ENCODE data around the gene IL17RE. TPM values are rescaled to one million over a fixed set of nuclear protein-coding genes. Genes with fewer than 3 reads are reported as not detected.

Gene IL17RE
- total RNA-seq, 4 donors from 2014 or later = 49.2 to 116 (median 77.8) TPM

GRCh38 chr3:9906480-9906879 lies 3.8 kb downstream of the IL17RE start:
- Histone ChIP-seq H3K9me3 (no peaks in the 10 kb centered on the region), H3K4me3 (no peak overlapping the region), H3K27me3 (no peaks in the 10 kb centered on the region), H3K27ac (no peak overlapping the region), H3K36me3 (peaks cover 33% of the 10 kb centered on the region), H3K4me1 (peaks cover 38% of the 10 kb centered on the region)
- WGBS = 77% methylated on average over 5 of the region's 5 CpGs
- DNase-seq (ENCODE audit: low spot score in 2 of 2) = no peak
- no peak for TF ChIP-seq CTCF (IDR thresholded peaks at IDR 0.05)
- no peak for TF ChIP-seq POLR2AphosphoS5 (IDR thresholded peaks at IDR 0.05)
- TF ChIP-seq POLR2A (IDR thresholded peaks at IDR 0.05) = no peak
- no peak for TF ChIP-seq EP300 (IDR thresholded peaks at IDR 0.05)

GRCh38 chr3:9908286-9908685 lies 5.6 kb downstream of the IL17RE start:
- H3K4me1 ChIP-seq = peaks cover 38% of the 10 kb centered on the region
- H3K27me3 ChIP-seq = no peaks in the 10 kb centered on the region
- H3K4me3 ChIP-seq = no peak overlapping the region
- no peak overlapping the region for H3K27ac ChIP-seq
- H3K36me3 ChIP-seq = peaks cover 35% of the 10 kb centered on the region
- 81% methylated on average over 3 of the region's 3 CpGs for WGBS
- H3K9me3 ChIP-seq = no peaks in the 10 kb centered on the region
- TF ChIP-seq CTCF (IDR thresholded peaks at IDR 0.05) (no peak), POLR2A (IDR thresholded peaks at IDR 0.05) (no peak), EP300 (IDR thresholded peaks at IDR 0.05) (no peak), POLR2AphosphoS5 (IDR thresholded peaks at IDR 0.05) (no peak)
- DNase-seq (ENCODE audit: low spot score in 2 of 2) = no peak

GRCh38 chr3:9909221-9910013 lies 6.8 kb downstream of the IL17RE start:
- H3K27me3 ChIP-seq = no peaks in the 10 kb centered on the region
- no peak overlapping the region for H3K27ac ChIP-seq
- H3K36me3 ChIP-seq = peaks cover 35% of the 10 kb centered on the region
- no peak overlapping the region for H3K4me3 ChIP-seq
- peaks cover 40% of the 10 kb centered on the region for H3K4me1 ChIP-seq
- no peak for TF ChIP-seq CTCF (IDR thresholded peaks at IDR 0.05)
- no peak for TF ChIP-seq POLR2A (IDR thresholded peaks at IDR 0.05)
- TF ChIP-seq EP300 (IDR thresholded peaks at IDR 0.05) = no peak
- TF ChIP-seq POLR2AphosphoS5 (IDR thresholded peaks at IDR 0.05) = no peak
- WGBS = 63% methylated on average over 7 of the region's 7 CpGs
- no peak for DNase-seq (ENCODE audit: low spot score in 2 of 2)
- H3K9me3 ChIP-seq = no peaks in the 10 kb centered on the region

- Histone ChIP-seq H3K4me3 (no peak overlapping the region), H3K9me3 (no peaks in the 10 kb centered on the region), H3K27me3 (no peaks in the 10 kb centered on the region), H3K4me1 (peaks cover 57% of the 10 kb centered on the region), H3K36me3 (peaks cover 33% of the 10 kb centered on the region), H3K27ac (no peak overlapping the region)
- 68% methylated on average over 8 of the region's 8 CpGs for WGBS
- TF ChIP-seq EP300 (IDR thresholded peaks at IDR 0.05) (no peak), CTCF (IDR thresholded peaks at IDR 0.05) (no peak), POLR2A (IDR thresholded peaks at IDR 0.05) (no peak), POLR2AphosphoS5 (IDR thresholded peaks at IDR 0.05) (no peak)
- no peak for DNase-seq (ENCODE audit: low spot score in 2 of 2)
These were observed 9.2 kb downstream of the IL17RE start for GRCh38 chr3:9911863-9912262.

- no peak for DNase-seq (ENCODE audit: low spot score in 2 of 2)
- Histone ChIP-seq H3K9me3 (no peaks in the 10 kb centered on the region), H3K27ac (no peak overlapping the region), H3K4me1 (peaks cover 62% of the 10 kb centered on the region), H3K4me3 (no peak overlapping the region), H3K36me3 (peaks cover 31% of the 10 kb centered on the region), H3K27me3 (no peaks in the 10 kb centered on the region)
- TF ChIP-seq POLR2A (IDR thresholded peaks at IDR 0.05) (no peak), EP300 (IDR thresholded peaks at IDR 0.05) (no peak), POLR2AphosphoS5 (IDR thresholded peaks at IDR 0.05) (no peak), CTCF (IDR thresholded peaks at IDR 0.05) (no peak)
- 83% methylated on average over 7 of the region's 7 CpGs for WGBS
These were observed 9.8 kb downstream of the IL17RE start for GRCh38 chr3:9912294-9912935.
